NCI-H187 treated with DMSO at 0.1 percent for 48 hours (cell line): Measurements from ENCODE around the gene RPS6KL1.

Source experiments
- DNase-seq: peaks from one replicate; lab custom pipeline; 2025; lab: John Stamatoyannopoulos, UW

Gene RPS6KL1

GRCh38 chr14:74922752-74923401, at the start of gene RPS6KL1:
Gene RPS6KL1 (minus strand): TSS chr14:74923260. CDS start chr14:74921541, 1,719 bp downstream.
- peak; percentile 80 for DNase-seq

- DNase-seq = no peak
Measured at GRCh38 chr14:74968811-74969210, 45.8 kb upstream of the RPS6KL1 start.

- DNase-seq = no peak
Measured at GRCh38 chr14:74965486-74966153, 42.6 kb upstream of the RPS6KL1 start.

GRCh38 chr14:74964787-74965485, 41.9 kb upstream of the RPS6KL1 start:
- no peak for DNase-seq

- DNase-seq = no peak
Measured at GRCh38 chr14:74963705-74964271, 40.7 kb upstream of the RPS6KL1 start.

- DNase-seq = no peak
Measured at GRCh38 chr14:74963178-74963704, 40.2 kb upstream of the RPS6KL1 start.

- DNase-seq = no peak
Measured at GRCh38 chr14:74962493-74962892, 39.4 kb upstream of the RPS6KL1 start.

GRCh38 chr14:74962046-74962445, 39.0 kb upstream of the RPS6KL1 start:
- DNase-seq = no peak

GRCh38 chr14:74961238-74961911, 38.3 kb upstream of the RPS6KL1 start:
- no peak for DNase-seq

- no peak for DNase-seq
Measured at GRCh38 chr14:74960736-74961135, 37.7 kb upstream of the RPS6KL1 start.

GRCh38 chr14:74959596-74960180, 36.6 kb upstream of the RPS6KL1 start:
- no peak for DNase-seq

- DNase-seq = no peak
Measured at GRCh38 chr14:74956280-74957072, 33.4 kb upstream of the RPS6KL1 start.

- DNase-seq = no peak
Measured at GRCh38 chr14:74956027-74956279, 32.9 kb upstream of the RPS6KL1 start.

- no peak for DNase-seq
Measured at GRCh38 chr14:74955229-74956026, 32.4 kb upstream of the RPS6KL1 start, which contains the start of gene PGF. Gene PGF (minus strand): TSS chr14:74955597. CDS start chr14:74955242, 355 bp downstream.

GRCh38 chr14:74954947-74955228, 31.8 kb upstream of the RPS6KL1 start:
- no peak for DNase-seq

GRCh38 chr14:74954232-74954946, 31.3 kb upstream of the RPS6KL1 start:
- no peak for DNase-seq

GRCh38 chr14:74953686-74954085, 30.6 kb upstream of the RPS6KL1 start:
- DNase-seq = no peak

- no peak for DNase-seq
Measured at GRCh38 chr14:74952697-74953484, 29.8 kb upstream of the RPS6KL1 start.

- DNase-seq = no peak
Measured at GRCh38 chr14:74952180-74952665, 29.2 kb upstream of the RPS6KL1 start.
